K562 (cell line): Measurements from ENCODE around the gene PIP5K1B. TPM values are rescaled to one million over a fixed set of nuclear protein-coding genes. Genes with fewer than 3 reads are reported as not detected.

Experiments
- E2F3 ChIP-seq: fragments of 250-450 bp; sonication (Bioruptor Pico); IDR thresholded peaks from 2 replicates; pipeline ENCODE4 v1.4.0; 2020; ENCODE audit warnings: mild to moderate bottlenecking
- ERF ChIP-seq: fragments of 450-650 bp; formaldehyde crosslinking; IDR thresholded peaks from 2 replicates; pipeline ENCODE4 v1.4.0; 2020; ENCODE audit warnings: mild to moderate bottlenecking, mixed read lengths
- GTF2E2 ChIP-seq: fragments of 200-800 bp; sonication (Bioruptor generic); IDR thresholded peaks from 2 replicates; pipeline ENCODE4 v1.6.1; 2016; ENCODE audit warnings: missing genetic modification characterization, missing compliant biosample characterization
- KDM2B ChIP-seq: fragments of 250-450 bp; sonication (Bioruptor Pico); IDR thresholded peaks from 2 replicates; pipeline ENCODE4 v1.8.0; 2021; ENCODE audit warnings: mild to moderate bottlenecking, moderate library complexity
- NCOR1 ChIP-seq: fragments of 450-650 bp; IDR thresholded peaks from 2 replicates; pipeline ENCODE4 v1.6.1; 2016; ENCODE audit warnings: mild to moderate bottlenecking, moderate library complexity
- NFYB ChIP-seq: IDR thresholded peaks from 2 replicates; pipeline ENCODE4 v1.6.1; 2011; ENCODE audit warnings: mild to moderate bottlenecking, moderate library complexity; ENCODE audit not compliant: insufficient read length; ENCODE audit errors: extremely low read depth
- SIRT6 ChIP-seq: IDR thresholded peaks from one replicate; pipeline ENCODE4 v1.6.1; 2012; ENCODE audit warnings: low read depth, mild to moderate bottlenecking, control low read depth, inconsistent platforms, low read length, moderate library complexity
- ZNF140 ChIP-seq: fragments of 250-450 bp; sonication (Bioruptor Pico); IDR thresholded peaks from 2 replicates; pipeline ENCODE4 v1.8.0; 2021; ENCODE audit warnings: moderate library complexity, mild to moderate bottlenecking, inconsistent platforms
- ZNF75A ChIP-seq: fragments of 450-650 bp; formaldehyde crosslinking; IDR thresholded peaks from 2 replicates; pipeline ENCODE4 v1.4.0; 2020; ENCODE audit warnings: mild to moderate bottlenecking
- polyA plus RNA-seq, 8 experiments: library from polyadenylated mRNA; depleted of rRNA in 4 of 8; stranded (reverse) in 5 of 8; unstranded in 3 of 8; fragments of >200 nt; fragmentation: Nextera tagmentation in 2 of 8; fragmentation: Illumina TruSeq in 1 of 8; extraction: Ambion mirVana in 2 of 8; extraction: Trizol in 1 of 8; gene quantifications; 2 replicates each; pipeline versions ENCODE4 v1.2.1 to v1.2.3, GENCODE V29; 2011 to 2014; ENCODE audit warnings: inconsistent platforms in 1 of 8, missing spikeins in 1 of 8
- total RNA-seq, 7 experiments: library from RNA; depleted of rRNA in 6 of 7; stranded (reverse); fragments of >200 nt in 6 of 7; fragmentation: Illumina TruSeq in 2 of 7; extraction: Trizol in 2 of 7; gene quantifications; 2 replicates each; pipeline versions ENCODE4 v1.2.1 to v1.2.3, GENCODE V29; 2011 to 2021; ENCODE audit warnings: low replicate concordance in 1 of 7
- TF ChIP-seq, protein P1 (sequence below): sonication (generic); formaldehyde crosslinking; IDR thresholded peaks from 2 replicates; pipeline ENCODE4 v1.8.1; 2023; ENCODE audit warnings: mild to moderate bottlenecking, missing genetic modification reagents, moderate library complexity
- TF ChIP-seq, protein P2 (sequence below): sonication (generic); formaldehyde crosslinking; IDR thresholded peaks from 2 replicates; pipeline ENCODE4 v1.8.0; 2022; ENCODE audit warnings: mild to moderate bottlenecking, missing genetic modification reagents

The PIP5K1B gene
- total and polyA plus RNA-seq, 9 of the 15 experiments (the other 6 are each of a cell fraction or from before 2014, with no cell fraction given) = 3.1 to 12.9 (median 7.4) TPM

GRCh38 chr9:68678430-68678829 lies 26.6 kb upstream of the PIP5K1B start (continued):
- TF ChIP-seq, protein P1, sequence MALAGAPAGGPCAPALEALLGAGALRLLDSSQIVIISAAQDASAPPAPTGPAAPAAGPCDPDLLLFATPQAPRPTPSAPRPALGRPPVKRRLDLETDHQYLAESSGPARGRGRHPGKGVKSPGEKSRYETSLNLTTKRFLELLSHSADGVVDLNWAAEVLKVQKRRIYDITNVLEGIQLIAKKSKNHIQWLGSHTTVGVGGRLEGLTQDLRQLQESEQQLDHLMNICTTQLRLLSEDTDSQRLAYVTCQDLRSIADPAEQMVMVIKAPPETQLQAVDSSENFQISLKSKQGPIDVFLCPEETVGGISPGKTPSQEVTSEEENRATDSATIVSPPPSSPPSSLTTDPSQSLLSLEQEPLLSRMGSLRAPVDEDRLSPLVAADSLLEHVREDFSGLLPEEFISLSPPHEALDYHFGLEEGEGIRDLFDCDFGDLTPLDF (CRISPR knock-in tag) = no peak
- TF ChIP-seq NCOR1 (no peak), GTF2E2 (tag) (no peak), ZNF140 (CRISPR knock-in tag) (no peak), SIRT6 (no peak), KDM2B (CRISPR knock-in tag) (no peak), ERF (CRISPR knock-in tag) (no peak), NFYB (no peak), E2F3 (CRISPR knock-in tag) (no peak), ZNF75A (CRISPR knock-in tag) (no peak)
- TF ChIP-seq, protein P2, sequence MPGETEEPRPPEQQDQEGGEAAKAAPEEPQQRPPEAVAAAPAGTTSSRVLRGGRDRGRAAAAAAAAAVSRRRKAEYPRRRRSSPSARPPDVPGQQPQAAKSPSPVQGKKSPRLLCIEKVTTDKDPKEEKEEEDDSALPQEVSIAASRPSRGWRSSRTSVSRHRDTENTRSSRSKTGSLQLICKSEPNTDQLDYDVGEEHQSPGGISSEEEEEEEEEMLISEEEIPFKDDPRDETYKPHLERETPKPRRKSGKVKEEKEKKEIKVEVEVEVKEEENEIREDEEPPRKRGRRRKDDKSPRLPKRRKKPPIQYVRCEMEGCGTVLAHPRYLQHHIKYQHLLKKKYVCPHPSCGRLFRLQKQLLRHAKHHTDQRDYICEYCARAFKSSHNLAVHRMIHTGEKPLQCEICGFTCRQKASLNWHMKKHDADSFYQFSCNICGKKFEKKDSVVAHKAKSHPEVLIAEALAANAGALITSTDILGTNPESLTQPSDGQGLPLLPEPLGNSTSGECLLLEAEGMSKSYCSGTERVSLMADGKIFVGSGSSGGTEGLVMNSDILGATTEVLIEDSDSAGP (CRISPR knock-in tag) = no peak
